Right lobe of liver (tissue), 6 donors: ENCODE measurements around the gene PCNX2. TPM values are rescaled to one million over a fixed set of nuclear protein-coding genes. Genes with fewer than 3 reads are reported as not detected.
"Not testable (repeated sequence)": the region's sequence is repeated elsewhere in the genome, so short reads cannot be mapped to it uniquely, and the experiment has no call there.

ENCODE experiments used
- ATAC-seq, 4 donors: fragments of 200-7000 bp; cut with Tn5 transposase; one replicate each; pipeline ENCODE4 v1.9.1; 2020; ENCODE audit warnings: mild to moderate bottlenecking in 4 of 4, moderate library complexity in 4 of 4
- DNase-seq, 3 donors: peaks; one replicate each; pipeline ENCODE4 v3.0.0-alpha.2; 2020
- H3K27ac ChIP-seq, 3 donors: fragments of 200-600 bp; one replicate each; pipeline ENCODE4 v1.8.0; 2022
- H3K27me3 ChIP-seq, 2 donors: fragments of 200-600 bp; one replicate each; pipeline ENCODE4 v1.8.0; 2022
- H3K36me3 ChIP-seq, 4 donors: fragments of 200-600 bp; sonication (generic) in 1 of 4; one replicate each; pipeline versions ENCODE4 v1.5.1 to v1.8.0; 2017 to 2022; ENCODE audit warnings: control low read depth in 1 of 4
- H3K4me1 ChIP-seq, 4 donors: fragments of 200-600 bp; sonication (generic) in 1 of 4; one replicate each; pipeline versions ENCODE4 v1.5.1 to v1.8.0; 2017 to 2022; ENCODE audit warnings: control low read depth in 1 of 4
- H3K4me3 ChIP-seq, 3 donors: fragments of 200-600 bp; one replicate each; pipeline ENCODE4 v1.8.0; 2022
- H3K9me3 ChIP-seq, 4 donors: fragments of 200-600 bp; sonication (generic) in 1 of 4; one replicate each; pipeline versions ENCODE4 v1.5.1 to v1.8.0; 2017 to 2022; ENCODE audit warnings: control low read depth in 1 of 4
- POLR2A ChIP-seq: fragments of 450-650 bp; IDR thresholded peaks from one replicate; pipeline ENCODE4 v1.6.1; 2017; ENCODE audit warnings: antibody characterized with exemption, mild to moderate bottlenecking
- WGBS: methylation state at CpG from one replicate; pipeline ENCODE4 v1.1.6; 2018; ENCODE audit warnings: low coverage, low lambda C conversion rate; ENCODE audit not compliant: insufficient coverage; ENCODE audit errors: missing lambda C conversion rate; 5-methylcytosine and 5-hydroxymethylcytosine counted together
- intact Hi-C, 2 donors: fragments of 100-400 bp; cut with DNase I; formaldehyde crosslinking; loops; one replicate each; pipeline versions ENCODE4 v1.11.2 to v1.14.1; 2022
- total RNA-seq, 6 experiments: library from RNA; depleted of rRNA in 2 of 6; stranded (reverse); fragments of >200 nt in 2 of 6; fragmentation: NEBNext Ultra II Directional in 3 of 6; extraction: Animal tissue kit (Norgen Biotek cat#: 25700) in 3 of 6; gene quantifications; one replicate each; pipeline versions ENCODE4 v1.1.0 to v1.2.4, GENCODE V29; 2016 to 2023
- TF ChIP-seq, protein P1 (sequence below), 4 donors: fragments of 200-600 bp in 3 of 4; fragments of 450-650 bp in 1 of 4; IDR thresholded peaks; one replicate each; pipeline versions ENCODE4 v1.5.1 to v1.8.0; 2016 to 2022; ENCODE audit warnings: antibody characterized with exemption in 4 of 4, mild to moderate bottlenecking in 2 of 4
- donor health status: DM: no; HTN: yes; CAD: no.
- donor health status: DM: no; HTN: no; CAD: no.
- donor health status: DM: no; HTN: no; CAD: no.
- donor health status: DM: no; HTN: yes; CAD: no.
- donor health status: DM: no; HTN: yes; CAD: no.

PCNX2 gene
- total RNA-seq, 6 experiments from 2014 or later, result 0.35 to 3.4 (median 0.82) TPM

DNA sequence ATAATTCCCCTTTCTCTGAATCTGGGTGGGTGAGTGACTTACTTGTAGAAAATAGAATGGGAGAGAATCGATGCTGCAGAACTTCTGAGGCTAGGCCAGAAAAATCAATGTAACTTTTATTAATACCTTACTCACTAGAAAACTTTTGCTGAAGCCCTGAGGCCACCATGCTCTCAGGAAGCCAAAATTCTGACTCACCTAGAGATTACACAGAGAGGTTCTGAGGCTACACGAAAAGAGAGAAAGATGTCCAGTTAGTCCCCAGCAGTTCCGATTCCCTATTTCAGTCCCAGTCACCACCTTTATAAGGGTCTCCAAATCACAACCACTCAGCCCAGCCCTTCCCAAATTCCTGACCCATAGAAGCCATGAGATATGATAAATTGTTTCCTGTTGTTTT, 210.0 kb downstream of the PCNX2 start:
- intact Hi-C loops, result no loop called here
- Histone ChIP-seq H3K9me3 (no peaks in the 10 kb centered on the region), H3K27ac (no peak overlapping the region), H3K4me1 (no peaks in the 10 kb centered on the region), H3K4me3 (no peak overlapping the region), H3K27me3 (no peaks in the 10 kb centered on the region), H3K36me3 (no peaks in the 10 kb centered on the region)
- WGBS, result 76% methylated on average over 3 of the region's 3 CpGs
- no peak for DNase-seq
- ATAC-seq, result no peak
- no peak for TF ChIP-seq POLR2A
- TF ChIP-seq, protein P1, sequence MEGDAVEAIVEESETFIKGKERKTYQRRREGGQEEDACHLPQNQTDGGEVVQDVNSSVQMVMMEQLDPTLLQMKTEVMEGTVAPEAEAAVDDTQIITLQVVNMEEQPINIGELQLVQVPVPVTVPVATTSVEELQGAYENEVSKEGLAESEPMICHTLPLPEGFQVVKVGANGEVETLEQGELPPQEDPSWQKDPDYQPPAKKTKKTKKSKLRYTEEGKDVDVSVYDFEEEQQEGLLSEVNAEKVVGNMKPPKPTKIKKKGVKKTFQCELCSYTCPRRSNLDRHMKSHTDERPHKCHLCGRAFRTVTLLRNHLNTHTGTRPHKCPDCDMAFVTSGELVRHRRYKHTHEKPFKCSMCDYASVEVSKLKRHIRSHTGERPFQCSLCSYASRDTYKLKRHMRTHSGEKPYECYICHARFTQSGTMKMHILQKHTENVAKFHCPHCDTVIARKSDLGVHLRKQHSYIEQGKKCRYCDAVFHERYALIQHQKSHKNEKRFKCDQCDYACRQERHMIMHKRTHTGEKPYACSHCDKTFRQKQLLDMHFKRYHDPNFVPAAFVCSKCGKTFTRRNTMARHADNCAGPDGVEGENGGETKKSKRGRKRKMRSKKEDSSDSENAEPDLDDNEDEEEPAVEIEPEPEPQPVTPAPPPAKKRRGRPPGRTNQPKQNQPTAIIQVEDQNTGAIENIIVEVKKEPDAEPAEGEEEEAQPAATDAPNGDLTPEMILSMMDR (IDR thresholded peaks at IDR 0.05), result no peak

DNA sequence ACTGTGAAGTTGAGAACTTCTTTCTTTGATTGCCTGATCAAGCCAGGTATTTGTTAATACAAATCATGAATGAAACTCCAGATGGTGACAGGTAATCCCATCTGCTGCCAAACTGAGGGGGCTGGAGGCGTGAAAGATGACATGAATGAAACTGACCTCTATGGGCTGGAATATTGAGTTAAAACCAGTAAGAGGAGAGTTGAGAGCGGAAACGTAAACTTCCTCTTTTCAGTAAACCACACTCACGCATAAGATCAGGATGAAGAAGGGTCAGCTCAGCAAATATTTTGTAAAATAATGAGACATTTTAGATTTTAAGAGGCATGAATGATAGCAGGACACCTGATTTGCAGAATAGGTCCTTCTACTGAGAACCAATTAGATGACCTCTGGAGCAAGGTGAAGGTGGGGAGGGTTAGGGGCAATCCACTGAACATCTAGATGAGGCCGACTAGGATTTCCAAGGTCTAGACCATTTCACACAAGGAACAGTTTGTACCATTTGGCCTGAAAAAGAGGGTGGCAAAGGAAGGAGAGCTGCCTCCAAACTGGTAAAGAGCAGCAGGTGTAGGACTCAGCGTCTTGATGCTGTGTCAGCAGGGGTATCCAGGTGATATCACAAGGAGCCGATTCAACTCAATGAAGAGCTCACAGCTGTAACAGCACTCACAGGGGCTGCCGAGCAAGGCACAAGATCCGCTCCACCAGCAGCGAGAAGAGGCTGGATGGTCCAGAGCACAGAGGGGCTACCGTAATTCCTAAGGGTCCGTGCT, 212.6 kb downstream of the PCNX2 start:
- Histone ChIP-seq H3K27ac (no peak overlapping the region), H3K36me3 (no peaks in the 10 kb centered on the region), H3K9me3 (no peaks in the 10 kb centered on the region), H3K4me1 (no peaks in the 10 kb centered on the region), H3K27me3 (no peaks in the 10 kb centered on the region), H3K4me3 (no peak overlapping the region)
- intact Hi-C loops, result no loop called here
- ATAC-seq (peak in 2 of 4 donors; percentile 35 to 38), DNase-seq (no peak)
- WGBS, result 65% methylated on average over 11 of the region's 12 CpGs
- TF ChIP-seq, protein P1 (IDR thresholded peaks at IDR 0.05), result no peak
- no peak for TF ChIP-seq POLR2A

DNA sequence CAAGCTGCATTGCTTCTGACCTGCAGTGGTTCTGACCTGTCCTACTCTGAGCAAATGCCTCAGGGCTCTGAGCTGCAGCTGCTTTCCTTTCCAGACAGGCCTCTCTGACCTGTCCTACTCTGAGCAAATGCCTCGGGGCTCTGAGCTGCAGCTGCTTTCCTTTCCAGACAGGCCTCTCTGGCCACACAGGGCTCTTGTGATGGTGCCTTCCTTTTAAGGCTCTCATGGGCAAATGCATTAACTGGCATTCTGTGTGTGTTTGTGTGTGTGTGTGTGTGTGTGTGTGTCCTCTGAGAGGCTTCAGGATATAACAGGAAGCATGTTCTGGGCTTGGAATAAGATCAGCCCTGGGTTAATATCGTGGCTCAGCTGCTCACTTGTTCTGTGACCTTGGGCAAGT, 213.8 kb downstream of the PCNX2 start:
- H3K36me3 ChIP-seq, result no peaks in the 10 kb centered on the region
- no peaks in the 10 kb centered on the region for H3K27me3 ChIP-seq
- 13% methylated on average over 2 of the region's 2 CpGs for WGBS
- no peaks in the 10 kb centered on the region for H3K4me1 ChIP-seq
- H3K9me3 ChIP-seq, result no peaks in the 10 kb centered on the region
- intact Hi-C loops, result no loop called here
- TF ChIP-seq, protein P1 (IDR thresholded peaks at IDR 0.05), result no peak
- no peak for TF ChIP-seq POLR2A
- no peak overlapping the region for H3K4me3 ChIP-seq
- no peak overlapping the region for H3K27ac ChIP-seq
- no peak for DNase-seq
- peak in 1 of 4 donors; percentile 30 for ATAC-seq

DNA sequence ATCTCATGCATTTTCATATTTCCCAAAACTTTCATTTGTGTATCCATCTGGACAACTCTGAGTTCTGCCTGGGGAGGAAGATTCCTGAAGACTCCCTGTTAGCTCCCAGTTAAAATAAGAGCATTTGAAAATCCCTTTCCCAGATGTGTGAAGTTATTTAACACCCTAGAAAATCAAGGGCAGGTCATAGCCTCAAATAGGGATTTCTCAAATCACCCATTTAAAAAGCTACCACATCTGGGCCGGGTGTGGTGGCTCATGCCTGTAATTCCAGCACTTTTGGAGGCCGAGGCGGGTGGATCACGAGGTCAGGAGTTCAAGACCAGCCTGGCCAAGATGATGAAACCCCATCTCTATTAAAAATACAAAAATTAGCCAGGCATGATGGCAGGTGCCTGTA, 214.7 kb downstream of the PCNX2 start:
- H3K27me3 ChIP-seq, DNase-seq, H3K36me3 ChIP-seq, H3K27ac ChIP-seq, H3K9me3 ChIP-seq, intact Hi-C loops, H3K4me3 ChIP-seq, ATAC-seq, H3K4me1 ChIP-seq: not testable (repeated sequence)
- WGBS, result 66% methylated on average over 2 of the region's 4 CpGs

DNA sequence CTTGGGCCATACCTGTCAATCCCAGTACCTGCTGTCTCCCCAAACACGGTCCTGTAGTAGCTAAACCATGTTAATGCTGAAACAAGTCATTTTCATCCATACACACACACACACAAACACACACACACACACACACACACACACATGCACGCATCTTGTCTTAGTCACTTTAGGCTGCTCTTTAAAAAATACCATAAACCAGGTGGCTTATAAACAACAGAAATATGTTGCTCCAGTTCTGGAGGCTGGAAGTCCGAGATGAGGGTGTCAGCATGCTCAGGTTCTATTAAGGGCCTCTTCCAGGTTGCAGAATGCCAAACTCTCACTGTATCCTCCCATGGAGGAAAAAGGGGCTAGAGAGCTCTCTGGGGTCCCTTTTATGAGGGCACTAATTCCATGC, 215.2 kb downstream of the PCNX2 start:
- intact Hi-C loops, result no loop called here
- no peak for ATAC-seq

More for the DNA sequence above, 215.2 kb downstream of the PCNX2 start:
- Histone ChIP-seq H3K27me3 (no peaks in the 10 kb centered on the region), H3K4me1 (no peaks in the 10 kb centered on the region), H3K9me3 (no peaks in the 10 kb centered on the region), H3K36me3 (no peaks in the 10 kb centered on the region), H3K27ac (no peak overlapping the region), H3K4me3 (no peak overlapping the region)
- whole genome bisulfite sequencing, result 84% methylated on average over 3 of the region's 3 CpGs
- no peak for TF ChIP-seq POLR2A
- TF ChIP-seq, protein P1 (IDR thresholded peaks at IDR 0.05), result no peak
- no peak for DNase-seq
